ENCODE results near the gene MAP2K7. TPM values are rescaled to one million over a fixed set of nuclear protein-coding genes. Genes with fewer than 3 reads are reported as not detected.
"Not testable (repeated sequence)": the region's sequence is repeated elsewhere in the genome, so short reads cannot be mapped to it uniquely, and the experiment has no call there.

The MAP2K7 gene
- polyA plus RNA-seq, 1 experiment, result 5.6 TPM

GRCh38 chr19:7888826-7889217 is 14.9 kb upstream of the MAP2K7 start:
- no peak overlapping the region for H3K27ac ChIP-seq (ENCODE audit: low read depth, low read length)
- POLR2A ChIA-PET, result interaction anchor here (0.6 to 1.2 kb wide), 4 partner anchors 9 to 31 kb away, joined by 3 to 4 read pairs (median 4); partner anchors contain the start of genes MAP2K7 and SNAPC2
- DNase-seq (ENCODE audit: low read depth, low spot score), result no peak
- CTCF ChIA-PET, result interaction anchor here (0.5 to 2.3 kb wide), 4 partner anchors 15 to 692 kb away, joined by 3 to 12 read pairs (median 4); partner anchors contain the start of genes MAP2K7 and TIMM44
- H3K9me3 ChIP-seq (ENCODE audit: control insufficient read depth, insufficient read depth, low read length), result no peaks in the 10 kb centered on the region; the same call in 1 of the 2 replicates
- TF ChIP-seq CTCF (IDR thresholded peaks at IDR 0.05; ENCODE audit: low read depth, low read length), result no peak
- peak overlapping the region; percentile 71 for H3K4me3 ChIP-seq (ENCODE audit: low read depth, low read length)
- peaks cover 2% of the 10 kb centered on the region for H3K27me3 ChIP-seq (ENCODE audit: control insufficient read depth, insufficient read depth, low read length)

GRCh38 chr19:7893362-7894101 is 10.1 kb upstream of the MAP2K7 start:
- POLR2A ChIA-PET, result interaction anchor here (0.6 to 0.7 kb wide), 3 partner anchors 8 to 205 kb away, joined by 5 to 8 read pairs (median 5); no protein-coding TSS in a partner anchor
- CTCF ChIA-PET, result interaction anchor here (0.6 to 1.3 kb wide), 3 partner anchors 10 to 1442 kb away, joined by 3 to 5 read pairs (median 4); partner anchors contain the start of gene MAP2K7
- H3K27me3 ChIP-seq (ENCODE audit: control insufficient read depth, insufficient read depth, low read length); DNase-seq (ENCODE audit: low read depth, low spot score); H3K4me3 ChIP-seq (ENCODE audit: low read depth, low read length); H3K27ac ChIP-seq (ENCODE audit: low read depth, low read length); H3K9me3 ChIP-seq (ENCODE audit: control insufficient read depth, insufficient read depth, low read length): not testable (repeated sequence)

GRCh38 chr19:7894612-7895309 is 8.9 kb upstream of the MAP2K7 start:
- ChIA-PET CTCF (interaction anchor here (1.3 kb wide), 1 partner anchor 9 kb away, joined by 3 read pairs; the partner anchor contains the start of gene MAP2K7), POLR2A (no interaction called here)
- H3K27ac ChIP-seq (ENCODE audit: low read depth, low read length), result no peak overlapping the region
- no peak overlapping the region for H3K4me3 ChIP-seq (ENCODE audit: low read depth, low read length)
- H3K9me3 ChIP-seq (ENCODE audit: control insufficient read depth, insufficient read depth, low read length), result no peaks in the 10 kb centered on the region; the same call in 1 of the 2 replicates
- no peak for TF ChIP-seq CTCF (IDR thresholded peaks at IDR 0.05; ENCODE audit: low read depth, low read length)
- DNase-seq (ENCODE audit: low read depth, low spot score), result no peak
- no peaks in the 10 kb centered on the region for H3K27me3 ChIP-seq (ENCODE audit: control insufficient read depth, insufficient read depth, low read length)

- TF ChIP-seq CTCF (IDR thresholded peaks at IDR 0.05; ENCODE audit: low read depth, low read length), result no peak
- ChIA-PET CTCF (no interaction called here), POLR2A (no interaction called here)
- no peaks in the 10 kb centered on the region; the same call in 1 of the 2 replicates for H3K9me3 ChIP-seq (ENCODE audit: control insufficient read depth, insufficient read depth, low read length)
- no peak for DNase-seq (ENCODE audit: low read depth, low spot score)
- no peak overlapping the region for H3K4me3 ChIP-seq (ENCODE audit: low read depth, low read length)
- no peaks in the 10 kb centered on the region for H3K27me3 ChIP-seq (ENCODE audit: control insufficient read depth, insufficient read depth, low read length)
- H3K27ac ChIP-seq (ENCODE audit: low read depth, low read length), result no peak overlapping the region
Observed at GRCh38 chr19:7895565-7895964, 8.1 kb upstream of the MAP2K7 start.

GRCh38 chr19:7897292-7897691 is 6.4 kb upstream of the MAP2K7 start:
- ChIA-PET POLR2A (interaction anchor here (0.6 kb wide), 2 partner anchors 9 to 13 kb away, joined by 3 to 4 read pairs; no protein-coding TSS in a partner anchor), CTCF (no interaction called here)
- Histone ChIP-seq H3K4me3 (ENCODE audit: low read depth, low read length) (no peak overlapping the region), H3K9me3 (ENCODE audit: control insufficient read depth, insufficient read depth, low read length) (no peaks in the 10 kb centered on the region; the same call in 1 of the 2 replicates), H3K27ac (ENCODE audit: low read depth, low read length) (no peak overlapping the region), H3K27me3 (ENCODE audit: control insufficient read depth, insufficient read depth, low read length) (no peaks in the 10 kb centered on the region)
- TF ChIP-seq CTCF (IDR thresholded peaks at IDR 0.05; ENCODE audit: low read depth, low read length), result no peak
- no peak for DNase-seq (ENCODE audit: low read depth, low spot score)
